ES-I3 (cell line): ENCODE measurements around the gene RBM20.

Experiments
- H3K36me3 ChIP-seq: 2 replicates; pipeline ENCODE4 v1.6.1; 2013; ENCODE audit warnings: mild to moderate bottlenecking, low read length, control low read depth, moderate library complexity; ENCODE audit not compliant: insufficient read depth
- H3K4me1 ChIP-seq: 2 replicates; pipeline ENCODE4 v1.6.1; 2013; ENCODE audit warnings: mild to moderate bottlenecking, control low read depth, low read length; ENCODE audit not compliant: insufficient read depth
- H3K9ac ChIP-seq: 2 replicates; pipeline ENCODE4 v1.6.1; 2013; ENCODE audit warnings: low read depth, mild to moderate bottlenecking, low read length, moderate library complexity
- H3K9me3 ChIP-seq: 2 replicates; pipeline ENCODE4 v1.6.1; 2013; ENCODE audit warnings: mild to moderate bottlenecking, low read length, moderate library complexity; ENCODE audit not compliant: control insufficient read depth, insufficient read depth

Gene RBM20

DNA sequence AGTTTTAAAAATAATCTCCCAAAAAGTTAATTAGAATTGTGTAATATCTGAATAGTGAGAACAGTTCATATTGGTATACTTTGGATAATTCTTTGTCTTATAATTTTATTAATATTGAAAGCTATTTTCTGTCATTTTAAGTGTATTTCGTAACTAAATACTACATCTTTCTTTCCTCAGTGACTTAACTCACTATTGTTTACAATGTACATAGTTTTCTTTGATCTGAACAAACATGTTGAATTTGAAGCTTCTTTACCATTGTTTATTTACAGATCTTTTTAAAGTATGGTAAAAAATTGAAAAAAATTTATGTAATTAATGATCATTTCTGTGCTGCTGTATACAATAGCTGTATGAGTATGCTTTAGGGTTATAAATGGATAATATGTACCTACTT is 232.7 kb downstream of the RBM20 start:
- Histone ChIP-seq H3K36me3 (no peaks in the 10 kb centered on the region), H3K9ac (no peak overlapping the region), H3K4me1 (no peaks in the 10 kb centered on the region), H3K9me3 (no peaks in the 10 kb centered on the region)

DNA sequence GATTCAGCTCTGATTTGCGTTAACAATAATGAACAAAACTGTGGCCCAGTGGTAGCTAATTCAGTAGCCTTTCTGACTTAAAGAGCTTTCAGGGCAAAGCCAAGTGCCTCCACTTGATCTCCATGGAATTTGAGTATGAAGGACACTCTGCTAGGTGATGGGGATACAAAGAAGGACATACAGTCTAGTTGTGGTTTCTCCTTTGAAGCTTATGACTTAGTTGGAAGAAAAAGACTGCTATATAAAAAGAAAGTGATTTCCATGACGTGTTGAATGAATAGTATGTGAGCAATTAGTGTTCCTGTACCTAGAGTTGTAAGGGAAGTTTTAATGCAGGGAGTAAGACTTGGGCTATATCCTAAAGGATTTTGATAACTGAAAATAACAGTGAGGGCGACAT is 235.9 kb downstream of the RBM20 start:
- H3K4me1 ChIP-seq: no peaks in the 10 kb centered on the region
- H3K9ac ChIP-seq: no peak overlapping the region
- H3K9me3 ChIP-seq: no peaks in the 10 kb centered on the region
- no peaks in the 10 kb centered on the region for H3K36me3 ChIP-seq

GRCh38 chr10:110881247-110881646 is 237.1 kb downstream of the RBM20 start:
- H3K9me3 ChIP-seq: no peaks in the 10 kb centered on the region
- H3K36me3 ChIP-seq: no peaks in the 10 kb centered on the region
- H3K9ac ChIP-seq: no peak overlapping the region
- H3K4me1 ChIP-seq: no peaks in the 10 kb centered on the region

DNA sequence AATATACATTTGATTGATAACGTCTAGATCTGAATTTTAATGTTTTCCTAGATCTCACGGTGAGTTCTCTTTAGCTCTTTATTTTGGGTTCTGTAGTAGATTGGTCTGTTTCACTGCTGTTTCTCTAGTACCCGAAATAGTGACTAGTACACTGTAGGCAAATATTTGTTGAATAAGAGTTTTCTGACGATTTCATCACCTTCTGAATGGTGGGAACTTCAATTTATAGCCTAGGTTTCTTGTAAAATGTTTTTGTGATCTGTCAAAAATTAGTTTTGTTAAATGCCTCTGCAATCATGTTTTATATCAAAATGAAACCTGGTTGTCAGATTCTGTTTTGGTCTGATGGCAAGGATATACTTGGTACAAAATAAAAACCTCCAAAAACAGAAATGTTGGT is 237.8 kb downstream of the RBM20 start:
- H3K9ac ChIP-seq: no peak overlapping the region
- no peaks in the 10 kb centered on the region for H3K9me3 ChIP-seq
- H3K36me3 ChIP-seq: no peaks in the 10 kb centered on the region
- no peaks in the 10 kb centered on the region for H3K4me1 ChIP-seq

DNA sequence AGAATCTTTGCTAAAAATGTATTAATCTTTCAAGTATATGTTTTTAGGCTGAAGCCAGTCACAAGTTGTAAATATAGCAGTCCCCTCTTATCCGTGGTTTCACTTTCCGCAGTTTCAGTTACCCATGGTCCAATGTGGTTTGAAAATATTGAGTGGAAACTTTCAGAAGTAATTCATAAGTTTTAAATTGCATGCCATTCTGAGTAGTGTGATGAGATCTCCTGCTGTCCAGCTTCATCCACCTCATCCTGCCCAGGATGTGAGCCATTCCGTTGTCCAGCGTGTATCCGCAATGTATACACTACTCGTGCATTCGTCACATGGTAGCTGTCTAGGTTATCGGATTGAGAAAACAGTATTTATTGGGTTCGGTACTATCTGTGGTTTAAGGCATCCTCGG is 239.8 kb downstream of the RBM20 start:
- H3K9ac ChIP-seq: no peak overlapping the region
- H3K36me3 ChIP-seq: no peaks in the 10 kb centered on the region

DNA sequence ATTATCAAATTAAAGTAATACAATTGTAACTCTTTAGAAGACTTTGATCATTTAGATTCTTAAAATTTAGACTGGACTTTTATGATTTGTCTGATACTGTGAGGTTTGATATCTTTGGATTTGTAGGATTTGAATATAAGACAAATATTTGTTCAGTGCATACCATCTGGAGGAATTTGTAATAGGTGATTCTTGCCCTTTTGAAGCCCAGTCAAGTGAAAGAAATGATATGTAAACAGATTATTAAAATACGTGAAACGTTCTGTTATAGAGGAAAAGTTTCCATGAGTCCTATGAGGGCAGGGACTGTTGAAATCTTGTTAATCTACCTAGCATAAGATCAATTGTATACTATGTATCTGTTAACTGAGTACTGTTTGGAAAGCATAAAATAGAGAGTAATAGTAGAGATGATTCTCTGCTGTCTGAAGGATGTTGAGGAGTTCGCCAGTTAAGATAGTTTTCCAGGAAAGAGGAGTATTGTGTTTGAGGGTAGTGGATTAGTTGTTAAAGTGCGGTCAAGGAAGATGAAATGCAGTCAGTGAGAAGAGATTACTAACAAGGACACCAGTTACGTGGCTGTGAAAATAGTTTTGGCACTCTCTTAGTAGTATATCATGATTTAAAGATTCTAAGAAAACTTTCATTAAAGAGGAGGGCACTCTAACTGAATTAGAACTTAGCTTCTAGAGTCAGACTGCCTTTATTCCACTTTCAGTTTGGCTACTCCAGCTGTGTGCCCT is 242.0 kb downstream of the RBM20 start:
- no peaks in the 10 kb centered on the region for H3K4me1 ChIP-seq
- no peaks in the 10 kb centered on the region for H3K36me3 ChIP-seq
- H3K9ac ChIP-seq: no peak overlapping the region
- H3K9me3 ChIP-seq: no peaks in the 10 kb centered on the region

More for the DNA sequence above, 239.8 kb downstream of the RBM20 start:
- no peaks in the 10 kb centered on the region for H3K9me3 ChIP-seq
- no peaks in the 10 kb centered on the region for H3K4me1 ChIP-seq

GRCh38 chr10:110887560-110887959 is 243.4 kb downstream of the RBM20 start:
- H3K9ac ChIP-seq: no peak overlapping the region
- no peaks in the 10 kb centered on the region for H3K4me1 ChIP-seq
- no peaks in the 10 kb centered on the region for H3K36me3 ChIP-seq
- H3K9me3 ChIP-seq: no peaks in the 10 kb centered on the region
